ENCODE results near the gene PRDX1.
"Not testable (repeated sequence)": the region's sequence is repeated elsewhere in the genome, so short reads cannot be mapped to it uniquely, and the experiment has no call there.

PRDX1 gene

GRCh38 chr1:45535988-45536766 is 14.5 kb upstream of the PRDX1 start:
- no peak for DNase-seq

- DNase-seq = no peak
Measured at GRCh38 chr1:45531873-45532272, 10.2 kb upstream of the PRDX1 start.

GRCh38 chr1:45530632-45531135 is 9.0 kb upstream of the PRDX1 start:
- no peak for DNase-seq

GRCh38 chr1:45526135-45526644 is 4.5 kb upstream of the PRDX1 start:
- DNase-seq = no peak

- not testable (repeated sequence) for DNase-seq
Measured at GRCh38 chr1:45523975-45524374, 2.3 kb upstream of the PRDX1 start.

- DNase-seq = not testable (repeated sequence)
Measured at GRCh38 chr1:45523516-45523915, 1.8 kb upstream of the PRDX1 start.

GRCh38 chr1:45522324-45523104 is 830 bp upstream of the PRDX1 start:
- no peak for DNase-seq

GRCh38 chr1:45519774-45520173 is 1.9 kb downstream of the PRDX1 start:
- DNase-seq = not testable (repeated sequence)

- DNase-seq = no peak
Measured at GRCh38 chr1:45518910-45519309, 2.8 kb downstream of the PRDX1 start.

- DNase-seq = not testable (repeated sequence)
Measured at GRCh38 chr1:45518366-45518765, 3.3 kb downstream of the PRDX1 start.

- DNase-seq = no peak
Measured at GRCh38 chr1:45516465-45516864, 5.2 kb downstream of the PRDX1 start.

GRCh38 chr1:45516036-45516435 is 5.6 kb downstream of the PRDX1 start:
- no peak for DNase-seq

GRCh38 chr1:45513532-45514260 is 8.0 kb downstream of the PRDX1 start:
- DNase-seq = not testable (repeated sequence)

GRCh38 chr1:45512641-45513054 is 9.0 kb downstream of the PRDX1 start:
- peak; percentile 67 for DNase-seq

GRCh38 chr1:45510972-45511527 is 10.6 kb downstream of the PRDX1 start:
- no peak for DNase-seq

GRCh38 chr1:45510036-45510971 is 11.4 kb downstream of the PRDX1 start:
- no peak for DNase-seq

- no peak for DNase-seq
Measured at GRCh38 chr1:45508295-45509151, 13.2 kb downstream of the PRDX1 start.

- DNase-seq = no peak
Measured at GRCh38 chr1:45507893-45508292, 13.8 kb downstream of the PRDX1 start.

- DNase-seq = no peak
Measured at GRCh38 chr1:45507195-45507594, 14.5 kb downstream of the PRDX1 start.

All from CD4-positive, alpha-beta T cell treated with Interleukin-12 subunit alpha and Interleukin-12 subunit beta, for 1 hour (primary cell).